H9 (cell line): ENCODE results near the gene PLAC1. TPM values are rescaled to one million over a fixed set of nuclear protein-coding genes. Genes with fewer than 3 reads are reported as not detected.

Source experiments
- DNase-seq: peaks from one replicate; pipeline ENCODE4 v3.0.0-alpha.2; 2017
- H2AFZ ChIP-seq: one replicate; pipeline ENCODE4 v1.6.1; 2013; ENCODE audit warnings: mild to moderate bottlenecking, low read length, control low read depth, moderate library complexity
- H2AK5ac ChIP-seq: 2 replicates; pipeline ENCODE4 v1.6.1; 2013; ENCODE audit warnings: low read length, control low read depth, mixed read lengths; ENCODE audit not compliant: insufficient read length
- H2BK120ac ChIP-seq: one replicate; pipeline ENCODE4 v1.6.1; 2013; ENCODE audit warnings: low read depth, mild to moderate bottlenecking, low read length, control low read depth, inconsistent platforms; ENCODE audit not compliant: poor library complexity, severe bottlenecking
- H2BK12ac ChIP-seq: 2 replicates; pipeline ENCODE4 v1.6.1; 2013; ENCODE audit warnings: low read length, control low read depth, mixed read lengths, low read depth; ENCODE audit not compliant: insufficient read length
- H2BK15ac ChIP-seq: 2 replicates; pipeline ENCODE4 v1.6.1; 2013; ENCODE audit warnings: low read depth, low read length, control low read depth
- H2BK20ac ChIP-seq: one replicate; pipeline ENCODE4 v1.6.1; 2013; ENCODE audit warnings: low read depth, mild to moderate bottlenecking, low read length, control low read depth, inconsistent platforms; ENCODE audit not compliant: poor library complexity, severe bottlenecking
- H2BK5ac ChIP-seq: 2 replicates; pipeline ENCODE4 v1.6.1; 2013; ENCODE audit warnings: low read length, control low read depth, mixed read lengths; ENCODE audit not compliant: insufficient read length
- H3K14ac ChIP-seq: 2 replicates; pipeline ENCODE4 v1.6.1; 2013; ENCODE audit warnings: low read length, control low read depth; ENCODE audit not compliant: insufficient read depth
- H3K18ac ChIP-seq: 2 replicates; pipeline ENCODE4 v1.6.1; 2013; ENCODE audit warnings: low read depth, mild to moderate bottlenecking, mixed read lengths, low read length, control low read depth; ENCODE audit not compliant: insufficient read length
- H3K23ac ChIP-seq: 2 replicates; pipeline ENCODE4 v1.6.1; 2013; ENCODE audit warnings: low read length, control low read depth, mixed read lengths, low read depth; ENCODE audit not compliant: insufficient read length
- H3K23me2 ChIP-seq: 2 replicates; pipeline ENCODE4 v1.6.1; 2013; ENCODE audit warnings: low read depth, mild to moderate bottlenecking, mixed read lengths, low read length, control low read depth; ENCODE audit not compliant: insufficient read length, poor library complexity, severe bottlenecking
- H3K27ac ChIP-seq: 2 replicates; pipeline ENCODE4 v1.5.1; 2013; ENCODE audit warnings: low read length, control low read depth, mixed read lengths, low read depth; ENCODE audit not compliant: insufficient read length
- H3K27me3 ChIP-seq: 2 replicates; pipeline ENCODE4 v1.6.1; 2013; ENCODE audit warnings: low read length, control low read depth, inconsistent platforms; ENCODE audit not compliant: insufficient read depth
- H3K4ac ChIP-seq: 2 replicates; pipeline ENCODE4 v1.6.1; 2013; ENCODE audit warnings: low read depth, mild to moderate bottlenecking, control low read depth, inconsistent platforms, low read length, moderate library complexity
- H3K4me1 ChIP-seq: 2 replicates; pipeline ENCODE4 v1.6.1; 2013; ENCODE audit warnings: low read length, control low read depth, inconsistent platforms; ENCODE audit not compliant: insufficient read depth
- H3K4me2 ChIP-seq: 2 replicates; pipeline ENCODE4 v1.6.1; 2013; ENCODE audit warnings: low read length, control low read depth, mixed read lengths; ENCODE audit not compliant: insufficient read length, insufficient read depth
- H3K56ac ChIP-seq: 2 replicates; pipeline ENCODE4 v1.6.1; 2013; ENCODE audit warnings: low read depth, mild to moderate bottlenecking, mixed read lengths, low read length, control low read depth; ENCODE audit not compliant: insufficient read length
- H3K79me1 ChIP-seq: 2 replicates; pipeline ENCODE4 v1.6.1; 2013; ENCODE audit warnings: low read depth, mild to moderate bottlenecking, moderate library complexity, low read length, control low read depth, inconsistent platforms; ENCODE audit not compliant: insufficient read depth, poor library complexity, severe bottlenecking
- H3K79me2 ChIP-seq: 2 replicates; pipeline ENCODE4 v1.6.1; 2013; ENCODE audit warnings: low read length, control low read depth, inconsistent platforms; ENCODE audit not compliant: insufficient read depth
- H3K9ac ChIP-seq: 2 replicates; pipeline ENCODE4 v1.6.1; 2013; ENCODE audit warnings: low read length, control low read depth, mixed read lengths; ENCODE audit not compliant: insufficient read length; ENCODE audit errors: extremely low read depth
- H3K9me3 ChIP-seq: one replicate; pipeline ENCODE4 v1.6.1; 2013; ENCODE audit warnings: low read depth, low read length, inconsistent platforms; ENCODE audit not compliant: control insufficient read depth
- H3T11ph ChIP-seq: one replicate; pipeline ENCODE4 v1.6.1; 2013; ENCODE audit warnings: mild to moderate bottlenecking, low read length, control low read depth, inconsistent platforms
- H4K20me1 ChIP-seq: one replicate; pipeline ENCODE4 v1.6.1; 2013; ENCODE audit not compliant: control insufficient read depth, insufficient read length, insufficient read depth
- H4K5ac ChIP-seq: 2 replicates; pipeline ENCODE4 v1.6.1; 2013; ENCODE audit warnings: low read depth, mild to moderate bottlenecking, mixed read lengths, low read length, control low read depth; ENCODE audit not compliant: insufficient read length
- H4K8ac ChIP-seq: replicated peaks from 2 replicates; pipeline ENCODE4 v1.6.1; 2013; ENCODE audit warnings: low read length, control low read depth, mixed read lengths, low read depth; ENCODE audit not compliant: insufficient read length
- H4K91ac ChIP-seq: 2 replicates; pipeline ENCODE4 v1.6.1; 2013; ENCODE audit warnings: low read depth, mild to moderate bottlenecking, moderate library complexity, mixed read lengths, low read length, control low read depth; ENCODE audit not compliant: insufficient read length
- H3K27ac Mint-ChIP-seq, 3 experiments: 2 replicates in 2 of 3; 3 replicates in 1 of 3; pipeline ENCODE4 v1.8.0; 2020 to 2021; ENCODE audit warnings: mixed read lengths in 3 of 3, mild to moderate bottlenecking in 1 of 3, moderate library complexity in 1 of 3
- H3K27me3 Mint-ChIP-seq: 2 replicates; pipeline ENCODE4 v1.8.0; 2021; ENCODE audit warnings: low read depth, mild to moderate bottlenecking, moderate library complexity, mixed read lengths
- H3K36me3 Mint-ChIP-seq, 3 experiments: 2 replicates in 2 of 3; 3 replicates in 1 of 3; pipeline ENCODE4 v1.8.0; 2020 to 2021; ENCODE audit warnings: low read depth in 3 of 3, mixed read lengths in 3 of 3; ENCODE audit not compliant: insufficient read depth in 1 of 3
- H3K4me1 Mint-ChIP-seq, 2 experiments: 2 replicates each; pipeline ENCODE4 v1.8.0; 2020; ENCODE audit warnings: mixed read lengths in 2 of 2
- H3K4me3 Mint-ChIP-seq, 2 experiments: 2 replicates in 1 of 2; 3 replicates in 1 of 2; pipeline ENCODE4 v1.8.0; 2020 to 2021; ENCODE audit warnings: mild to moderate bottlenecking in 2 of 2, mixed read lengths in 2 of 2, moderate library complexity in 1 of 2
- H3K9me3 Mint-ChIP-seq, 2 experiments: 2 replicates in 1 of 2; 3 replicates in 1 of 2; pipeline ENCODE4 v1.8.0; 2020; ENCODE audit warnings: mild to moderate bottlenecking in 2 of 2, mixed read lengths in 2 of 2, moderate library complexity in 1 of 2
- WGBS: extraction: QIAGEN DNeasy Blood & Tissue Kit; methylation state at CpG from one replicate; pipeline ENCODE4 v1.1.7; 2013; ENCODE audit warnings: missing lambda C conversion rate, low lambda C conversion rate, mixed read lengths; ENCODE audit not compliant: insufficient read length; ENCODE audit errors: extremely low coverage; 5-methylcytosine and 5-hydroxymethylcytosine counted together
- total RNA-seq: library from RNA; stranded (reverse); gene quantifications from 2 replicates; pipeline ENCODE4 v1.2.1, GENCODE V29; 2021
- TF ChIP-seq, protein P1 (sequence below): fragments of 200-600 bp; sonication (generic); conservative IDR thresholded peaks from 3 replicates; pipeline ENCODE4 v1.8.0; 2021; ENCODE audit warnings: antibody characterized with exemption, mild to moderate bottlenecking

Gene PLAC1
- total RNA-seq, 1 experiment from 2014 or later, result 0.68 TPM

DNA sequence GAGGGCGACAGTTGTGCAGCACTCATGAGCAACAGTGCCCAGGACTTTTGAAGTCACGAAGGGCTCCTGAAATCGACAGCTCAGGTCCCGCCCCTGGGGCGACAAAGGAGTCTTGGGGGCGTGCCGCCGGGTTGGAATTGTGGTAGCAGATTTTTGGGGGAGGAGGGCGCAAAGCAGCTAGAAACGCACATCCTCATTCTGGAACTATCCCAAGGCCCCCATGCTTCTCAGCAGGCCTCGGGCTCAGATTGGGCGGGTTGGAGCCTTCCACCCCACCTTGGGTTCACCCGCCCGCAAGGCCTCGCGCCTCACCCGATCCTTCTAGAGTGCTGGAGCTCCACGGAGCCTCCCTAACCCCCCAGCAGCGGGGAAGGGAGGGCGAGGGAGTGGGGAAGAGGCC, 112.8 kb downstream of the PLAC1 start:
- Histone ChIP-seq H2BK12ac (no peak overlapping the region), H3K27ac (no peak overlapping the region), H4K20me1 (peaks cover 3% of the 10 kb centered on the region), H3K14ac (no peak overlapping the region; the same call in 1 of the 2 replicates), H3K23me2 (peaks cover 21% of the 10 kb centered on the region), H3K4me1 (peaks cover 9% of the 10 kb centered on the region), H4K91ac (no peak overlapping the region), H3K23ac (no peak overlapping the region), H2AK5ac (no peak overlapping the region), H3K4me2 (peak overlapping the region; percentile 69), H2AFZ (no peak overlapping the region), H2BK20ac (no peak overlapping the region), H3K56ac (no peak overlapping the region), H3K4ac (no peak overlapping the region), H2BK5ac (no peak overlapping the region), H3K79me1 (no peaks in the 10 kb centered on the region), H4K8ac (no peak overlapping the region), H3K27me3 (peaks cover 24% of the 10 kb centered on the region; the same call in 1 of the 2 replicates), H2BK15ac (no peak overlapping the region), H3K9me3 (no peaks in the 10 kb centered on the region), H2BK120ac (no peak overlapping the region), H3T11ph (no peak overlapping the region), H3K79me2 (no peaks in the 10 kb centered on the region), H3K18ac (no peak overlapping the region), H3K9ac (no peak overlapping the region), H4K5ac (no peak overlapping the region)
- Mint-ChIP-seq H3K36me3 (no peaks in the 10 kb centered on the region), H3K27me3 (peaks cover 49% of the 10 kb centered on the region), H3K9me3 (peaks cover 10 to 74% of the 10 kb centered on the region in 2 experiments), H3K27ac (no peak overlapping the region), H3K4me3 (peak overlapping the region; percentile 34 to 77), H3K4me1 (peaks cover 42 to 58% of the 10 kb centered on the region in 2 experiments)
- no peak for DNase-seq
- TF ChIP-seq, protein P1, sequence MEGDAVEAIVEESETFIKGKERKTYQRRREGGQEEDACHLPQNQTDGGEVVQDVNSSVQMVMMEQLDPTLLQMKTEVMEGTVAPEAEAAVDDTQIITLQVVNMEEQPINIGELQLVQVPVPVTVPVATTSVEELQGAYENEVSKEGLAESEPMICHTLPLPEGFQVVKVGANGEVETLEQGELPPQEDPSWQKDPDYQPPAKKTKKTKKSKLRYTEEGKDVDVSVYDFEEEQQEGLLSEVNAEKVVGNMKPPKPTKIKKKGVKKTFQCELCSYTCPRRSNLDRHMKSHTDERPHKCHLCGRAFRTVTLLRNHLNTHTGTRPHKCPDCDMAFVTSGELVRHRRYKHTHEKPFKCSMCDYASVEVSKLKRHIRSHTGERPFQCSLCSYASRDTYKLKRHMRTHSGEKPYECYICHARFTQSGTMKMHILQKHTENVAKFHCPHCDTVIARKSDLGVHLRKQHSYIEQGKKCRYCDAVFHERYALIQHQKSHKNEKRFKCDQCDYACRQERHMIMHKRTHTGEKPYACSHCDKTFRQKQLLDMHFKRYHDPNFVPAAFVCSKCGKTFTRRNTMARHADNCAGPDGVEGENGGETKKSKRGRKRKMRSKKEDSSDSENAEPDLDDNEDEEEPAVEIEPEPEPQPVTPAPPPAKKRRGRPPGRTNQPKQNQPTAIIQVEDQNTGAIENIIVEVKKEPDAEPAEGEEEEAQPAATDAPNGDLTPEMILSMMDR, result no peak
- no CpG with 5 or more reads among the region's 20 CpGs for WGBS
